GM12878 (cell line): Measurements from ENCODE around the gene SLC30A7. TPM values are rescaled to one million over a fixed set of nuclear protein-coding genes. Genes with fewer than 3 reads are reported as not detected.

Source experiments
- ATAC-seq: fragments of 200-7000 bp; cut with Tn5 transposase; 3 replicates; pipeline ENCODE4 v1.9.1; 2020; ENCODE audit warnings: mild to moderate bottlenecking, moderate library complexity
- BruUV-seq: library from RNA; stranded (reverse); fragments of 400-500 nt; replicated peaks from 2 replicates; lab custom pipeline; 2021; lab: Mats Ljungman, UMichigan
- CTCF ChIA-PET: fragments of 300-600 bp; sonication (Branson Sonifier 250); formaldehyde crosslinking; extraction: SDS; loops from one replicate; lab custom pipeline; 2021; ENCODE audit warnings: inconsistent platforms; lab: Yijun Ruan, JAX
- POLR2A ChIA-PET: fragments of 350-600 bp; formaldehyde crosslinking; extraction: SDS; loops from one replicate; lab custom pipeline; 2021; ENCODE audit warnings: inconsistent platforms; lab: Charles Lee
- RAD21 ChIA-PET: fragments of 300-600 bp; sonication (Branson Sonifier 250); formaldehyde crosslinking; loops from one replicate; lab custom pipeline; 2023; ENCODE audit warnings: antibody characterized with exemption; ENCODE audit not compliant: unreplicated experiment; lab: Charles Lee
- SMC1A ChIA-PET: fragments of 300-600 bp; sonication (Branson Sonifier 250); formaldehyde crosslinking; loops from one replicate; lab custom pipeline; 2023; ENCODE audit not compliant: unreplicated experiment, uncharacterized antibody; lab: Charles Lee
- DNase-seq: peaks from one replicate; pipeline ENCODE4 v3.0.0-alpha.2; 2011; ENCODE audit warnings: low read depth, low spot score
- FAIRE-seq: peaks from 3 replicates; lab custom pipeline; 2011; peaks lifted over from hg19 to GRCh38; lab: Jason Lieb, UNC
- H2AFZ ChIP-seq: 2 replicates; pipeline ENCODE4 v1.6.0; 2011; ENCODE audit warnings: low read depth, low read length, control low read depth; ENCODE audit not compliant: control insufficient read depth
- H3K27ac ChIP-seq: 2 replicates; pipeline ENCODE4 v1.5.1; 2011; ENCODE audit warnings: control low read depth; ENCODE audit not compliant: control insufficient read depth, insufficient read depth
- H3K27me3 ChIP-seq, 2 experiments: replicated peaks in 1 of 2; 2 replicates each; pipeline versions ENCODE4 v1.6.0 to v1.6.1; 2011; ENCODE audit warnings: low read length in 1 of 2; ENCODE audit not compliant: control insufficient read depth in 2 of 2, insufficient read depth in 2 of 2
- H3K36me3 ChIP-seq, 2 experiments: 2 replicates each; pipeline ENCODE4 v1.5.1; 2011; ENCODE audit warnings: low read length in 1 of 2; ENCODE audit not compliant: control insufficient read depth in 2 of 2, insufficient read depth in 2 of 2
- H3K4me1 ChIP-seq: 2 replicates; pipeline ENCODE4 v1.6.1; 2011; ENCODE audit warnings: mild to moderate bottlenecking, low read length, moderate library complexity, mixed read lengths; ENCODE audit not compliant: control insufficient read depth, insufficient read depth
- H3K4me2 ChIP-seq: 2 replicates; pipeline ENCODE4 v1.6.0; 2011; ENCODE audit warnings: control low read depth; ENCODE audit not compliant: control insufficient read depth, insufficient read depth
- H3K4me3 ChIP-seq: fragments of 200-600 bp; sonication (generic); 2 replicates; pipeline ENCODE4 v1.5.1; 2016
- H3K79me2 ChIP-seq: 2 replicates; pipeline ENCODE4 v1.6.0; 2011; ENCODE audit warnings: low read length; ENCODE audit not compliant: control insufficient read depth, insufficient read depth
- H3K9ac ChIP-seq: 2 replicates; pipeline ENCODE4 v1.8.0; 2011; ENCODE audit warnings: low read length, control low read depth, mixed read lengths; ENCODE audit not compliant: control insufficient read depth, insufficient read depth
- H3K9me3 ChIP-seq: replicated peaks from 3 replicates; pipeline ENCODE4 v1.5.1; 2011; ENCODE audit warnings: mild to moderate bottlenecking, low read length; ENCODE audit not compliant: control insufficient read depth, insufficient read depth
- H4K20me1 ChIP-seq: 2 replicates; pipeline ENCODE4 v1.6.0; 2011; ENCODE audit not compliant: control insufficient read depth, insufficient read depth
- ASH2L ChIP-seq: fragments of 300-600, 200-600 bp; sonication (generic); IDR thresholded peaks from 2 replicates; pipeline ENCODE4 v1.6.1; 2017; ENCODE audit warnings: low read depth, mild to moderate bottlenecking, borderline replicate concordance
- BRCA1 ChIP-seq: IDR thresholded peaks from 2 replicates; pipeline ENCODE4 v1.6.1; 2011; ENCODE audit warnings: low read depth, low read length, improper control_type of control experiment
- KLF5 ChIP-seq: fragments of 450-650 bp; IDR thresholded peaks from 2 replicates; pipeline ENCODE4 v1.6.1; 2014; ENCODE audit warnings: mild to moderate bottlenecking; ENCODE audit not compliant: partially characterized antibody
- POLR2A ChIP-seq: IDR thresholded peaks from 2 replicates; pipeline ENCODE4 v1.6.1; 2011; ENCODE audit warnings: low read depth, mild to moderate bottlenecking, low read length
- RAD21 ChIP-seq: IDR thresholded peaks from 2 replicates; pipeline ENCODE4 v1.6.1; 2011; ENCODE audit warnings: mild to moderate bottlenecking, low read depth, low read length, moderate library complexity; ENCODE audit not compliant: insufficient read depth
- RFX5 ChIP-seq: IDR thresholded peaks from 2 replicates; pipeline ENCODE4 v1.6.1; 2011; ENCODE audit warnings: low read depth, low read length, improper control_type of control experiment
- SPI1 ChIP-seq: IDR thresholded peaks from 2 replicates; pipeline ENCODE4 v1.6.1; 2011; ENCODE audit warnings: low read depth, mild to moderate bottlenecking, low read length, moderate library complexity, borderline replicate concordance; ENCODE audit not compliant: insufficient read depth
- STAT1 ChIP-seq: fragments of 450-650 bp; conservative IDR thresholded peaks from 2 replicates; pipeline ENCODE4 v1.6.1; 2014; ENCODE audit warnings: antibody characterized with exemption, mild to moderate bottlenecking
- ZNF217 ChIP-seq: fragments of 450-650 bp; IDR thresholded peaks from 2 replicates; pipeline ENCODE4 v1.6.1; 2017; ENCODE audit warnings: antibody characterized with exemption, mild to moderate bottlenecking
- ZNF274 ChIP-seq: IDR thresholded peaks from one replicate; pipeline ENCODE4 v1.8.0; 2011; ENCODE audit not compliant: insufficient read length, insufficient read depth
- WGBS: methylation state at CpG from one replicate; pipeline ENCODE4 v1.1.6; 2016; ENCODE audit warnings: low lambda C conversion rate; ENCODE audit not compliant: insufficient replicate concordance, insufficient coverage; ENCODE audit errors: missing lambda C conversion rate; 5-methylcytosine and 5-hydroxymethylcytosine counted together
- in situ Hi-C: fragments of 300-500 bp; cut with MboI; formaldehyde crosslinking; loops from 9 replicates; pipeline ENCODE4 v1.14.3; 2018; ENCODE audit warnings: mixed read lengths
- intact Hi-C: fragments of 100-400 bp; cut with micrococcal nuclease; formaldehyde crosslinking; loops from one replicate; pipeline ENCODE4 v1.14.2; 2022; ENCODE audit not compliant: unreplicated experiment
- polyA plus RNA-seq, 11 experiments: library from polyadenylated mRNA; depleted of rRNA in 4 of 11; unstranded in 6 of 11; stranded (reverse) in 5 of 11; fragments of >200 nt; fragmentation: Nextera tagmentation in 4 of 11; fragmentation: Illumina TruSeq in 1 of 11; extraction: Ambion mirVana in 4 of 11; extraction: Trizol in 1 of 11; gene quantifications; 1 replicate in 1 of 11; 2 replicates in 10 of 11; pipeline versions ENCODE4 v1.2.1 to v1.2.3, GENCODE V29; 2011 to 2016; ENCODE audit warnings: inconsistent platforms in 2 of 11, missing spikeins in 2 of 11, low read depth in 1 of 11
- total RNA-seq, 4 experiments: library from RNA; depleted of rRNA in 3 of 4; stranded (reverse); fragments of >200 nt in 3 of 4; fragmentation: Illumina TruSeq in 1 of 4; extraction: Trizol in 1 of 4; gene quantifications; 2 replicates each; pipeline versions ENCODE4 v1.2.1 to v1.2.3, GENCODE V29; 2013 to 2021
- TF ChIP-seq, protein P1 (sequence below): fragments of 450-650 bp; IDR thresholded peaks from 2 replicates; pipeline ENCODE4 v1.6.1; 2017; ENCODE audit warnings: mild to moderate bottlenecking, low read depth, inconsistent platforms; ENCODE audit not compliant: poor library complexity, severe bottlenecking
- TF ChIP-seq, protein P2 (sequence below), 3 experiments: IDR thresholded peaks in 2 of 3; conservative IDR thresholded peaks in 1 of 3; 2 replicates each; pipeline ENCODE4 v1.5.1; 2011; ENCODE audit warnings: low read depth in 3 of 3, low read length in 3 of 3, mild to moderate bottlenecking in 3 of 3, control low read depth in 2 of 3, moderate library complexity in 2 of 3, inconsistent platforms in 1 of 3, mixed read lengths in 1 of 3; ENCODE audit not compliant: control insufficient read depth in 2 of 3, insufficient read depth in 1 of 3; ENCODE audit errors: extremely low read depth in 1 of 3
- TF ChIP-seq, protein P3 (sequence below): IDR thresholded peaks from 2 replicates; pipeline ENCODE4 v1.6.1; 2012; ENCODE audit warnings: low read depth, low read length, improper control_type of control experiment

The SLC30A7 gene
- total and polyA plus RNA-seq, 10 of the 15 experiments (the other 5 are each of a cell fraction or from before 2014, with no cell fraction given) = 4.4 to 23.3 (median 16.9) TPM

DNA sequence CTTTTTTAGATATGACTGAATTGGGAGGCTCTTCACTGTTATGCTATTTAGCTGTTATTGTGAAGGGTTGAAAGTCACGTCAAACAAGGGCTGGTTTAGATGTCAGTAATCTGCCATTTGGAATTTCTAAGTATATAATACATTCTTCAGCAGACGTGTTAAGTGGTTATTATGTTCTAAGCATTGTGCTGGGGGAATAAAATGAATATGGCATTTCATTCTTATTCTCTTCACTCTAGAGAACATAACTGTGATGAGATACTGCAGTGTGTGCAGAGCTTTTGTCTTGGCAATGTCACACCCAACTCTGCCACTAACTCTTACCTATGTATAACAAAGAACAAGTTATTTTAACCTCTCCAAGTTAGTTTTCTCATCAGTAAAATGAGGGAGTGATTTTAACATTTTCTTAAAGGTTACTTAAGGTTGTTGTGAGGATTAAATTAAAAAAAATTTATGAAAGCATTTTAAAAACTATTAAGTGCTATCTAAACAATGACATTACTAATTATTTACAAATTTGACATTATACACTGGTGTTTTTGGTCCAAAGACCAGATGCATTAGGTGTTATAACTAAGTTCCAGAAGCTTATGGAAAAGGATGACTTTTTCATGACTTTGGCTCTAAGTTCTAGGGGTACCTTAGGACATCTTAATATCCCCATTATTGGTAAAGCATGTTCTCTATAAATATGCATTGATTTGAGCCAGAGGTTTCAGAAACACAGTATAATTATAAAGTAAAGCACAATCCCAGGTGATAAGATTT, 58.3 kb downstream of the SLC30A7 start:
- in situ Hi-C loops = no loop called here
- no peak for FAIRE-seq

More for the DNA sequence above, 58.3 kb downstream of the SLC30A7 start:
- Histone ChIP-seq H4K20me1 (no peaks in the 10 kb centered on the region), H3K4me3 (no peak overlapping the region), H3K9ac (no peak overlapping the region), H3K36me3 (peaks cover 3 to 16% of the 10 kb centered on the region in 2 experiments; a peak in 3 of 4 replicates), H2AFZ (no peak overlapping the region), H3K79me2 (no peaks in the 10 kb centered on the region), H3K9me3 (no peaks in the 10 kb centered on the region; the same call in 2 of the 3 replicates), H3K4me2 (no peak overlapping the region), H3K4me1 (peaks cover 9% of the 10 kb centered on the region), H3K27ac (no peak overlapping the region), H3K27me3 (no peaks in the 10 kb centered on the region)
- intact Hi-C loops = no loop called here
- 100% methylated on average over 2 of the region's 2 CpGs for WGBS
- BruUV-seq = no TSS peak
- TF ChIP-seq, protein P1, sequence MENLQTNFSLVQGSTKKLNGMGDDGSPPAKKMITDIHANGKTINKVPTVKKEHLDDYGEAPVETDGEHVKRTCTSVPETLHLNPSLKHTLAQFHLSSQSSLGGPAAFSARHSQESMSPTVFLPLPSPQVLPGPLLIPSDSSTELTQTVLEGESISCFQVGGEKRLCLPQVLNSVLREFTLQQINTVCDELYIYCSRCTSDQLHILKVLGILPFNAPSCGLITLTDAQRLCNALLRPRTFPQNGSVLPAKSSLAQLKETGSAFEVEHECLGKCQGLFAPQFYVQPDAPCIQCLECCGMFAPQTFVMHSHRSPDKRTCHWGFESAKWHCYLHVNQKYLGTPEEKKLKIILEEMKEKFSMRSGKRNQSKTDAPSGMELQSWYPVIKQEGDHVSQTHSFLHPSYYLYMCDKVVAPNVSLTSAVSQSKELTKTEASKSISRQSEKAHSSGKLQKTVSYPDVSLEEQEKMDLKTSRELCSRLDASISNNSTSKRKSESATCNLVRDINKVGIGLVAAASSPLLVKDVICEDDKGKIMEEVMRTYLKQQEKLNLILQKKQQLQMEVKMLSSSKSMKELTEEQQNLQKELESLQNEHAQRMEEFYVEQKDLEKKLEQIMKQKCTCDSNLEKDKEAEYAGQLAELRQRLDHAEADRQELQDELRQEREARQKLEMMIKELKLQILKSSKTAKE = no peak
- TF ChIP-seq ZNF274 (no peak), BRCA1 (no peak), ASH2L (no peak), POLR2A (no peak), RFX5 (no peak), RAD21 (no peak), SPI1 (no peak), KLF5 (no peak), STAT1 (no peak), ZNF217 (no peak)
- TF ChIP-seq, protein P2, sequence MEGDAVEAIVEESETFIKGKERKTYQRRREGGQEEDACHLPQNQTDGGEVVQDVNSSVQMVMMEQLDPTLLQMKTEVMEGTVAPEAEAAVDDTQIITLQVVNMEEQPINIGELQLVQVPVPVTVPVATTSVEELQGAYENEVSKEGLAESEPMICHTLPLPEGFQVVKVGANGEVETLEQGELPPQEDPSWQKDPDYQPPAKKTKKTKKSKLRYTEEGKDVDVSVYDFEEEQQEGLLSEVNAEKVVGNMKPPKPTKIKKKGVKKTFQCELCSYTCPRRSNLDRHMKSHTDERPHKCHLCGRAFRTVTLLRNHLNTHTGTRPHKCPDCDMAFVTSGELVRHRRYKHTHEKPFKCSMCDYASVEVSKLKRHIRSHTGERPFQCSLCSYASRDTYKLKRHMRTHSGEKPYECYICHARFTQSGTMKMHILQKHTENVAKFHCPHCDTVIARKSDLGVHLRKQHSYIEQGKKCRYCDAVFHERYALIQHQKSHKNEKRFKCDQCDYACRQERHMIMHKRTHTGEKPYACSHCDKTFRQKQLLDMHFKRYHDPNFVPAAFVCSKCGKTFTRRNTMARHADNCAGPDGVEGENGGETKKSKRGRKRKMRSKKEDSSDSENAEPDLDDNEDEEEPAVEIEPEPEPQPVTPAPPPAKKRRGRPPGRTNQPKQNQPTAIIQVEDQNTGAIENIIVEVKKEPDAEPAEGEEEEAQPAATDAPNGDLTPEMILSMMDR (IDR thresholded peaks at IDR 0.05 in 2 of 3, conservative IDR thresholded peaks at IDR 0.05 in 1 of 3; ENCODE audit: control insufficient read depth in 2 of 3, extremely low read depth in 1 of 3, insufficient read depth in 1 of 3, low read depth in 3 of 3, low read length in 3 of 3) = no peak
- TF ChIP-seq, protein P3, sequence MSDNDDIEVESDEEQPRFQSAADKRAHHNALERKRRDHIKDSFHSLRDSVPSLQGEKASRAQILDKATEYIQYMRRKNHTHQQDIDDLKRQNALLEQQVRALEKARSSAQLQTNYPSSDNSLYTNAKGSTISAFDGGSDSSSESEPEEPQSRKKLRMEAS = no peak
- ChIA-PET POLR2A (interaction anchor here (1.2 kb wide), 1 partner anchor 557 kb away, joined by 3 read pairs; no protein-coding TSS in a partner anchor), CTCF (interaction anchor here (1.1 kb wide), 1 partner anchor 334 kb away, joined by 6 read pairs; no protein-coding TSS in a partner anchor), RAD21 (interaction anchor here (0.6 to 1.1 kb wide), 2 partner anchors 14 to 334 kb away, joined by 3 read pairs; no protein-coding TSS in a partner anchor), SMC1A (interaction anchor here (1.2 to 1.3 kb wide), 2 partner anchors 11 to 46 kb away, joined by 3 to 4 read pairs; no protein-coding TSS in a partner anchor)
- no peak for ATAC-seq
- no peak for DNase-seq
